ENCODE measurements around the gene MEX3C. TPM values are rescaled to one million over a fixed set of nuclear protein-coding genes. Genes with fewer than 3 reads are reported as not detected.

The MEX3C gene
- total RNA-seq, 1 donor from 2014 or later, result 54.1 TPM

GRCh38 chr18:51170664-51171063 is 26.8 kb downstream of the MEX3C start:
- H3K36me3 Mint-ChIP-seq (ENCODE audit: low read depth, unreplicated experiment), result no peaks in the 10 kb centered on the region
- no peak overlapping the region for H3K27ac Mint-ChIP-seq (ENCODE audit: unreplicated experiment)
- H3K4me1 Mint-ChIP-seq (ENCODE audit: unreplicated experiment), result peaks cover 5% of the 10 kb centered on the region
- H3K9me3 Mint-ChIP-seq (ENCODE audit: unreplicated experiment), result no peaks in the 10 kb centered on the region
- no peak for DNase-seq (ENCODE audit: low spot score)
- no peaks in the 10 kb centered on the region for H3K27me3 Mint-ChIP-seq (ENCODE audit: unreplicated experiment)
- TF ChIP-seq CTCF (IDR thresholded peaks at IDR 0.05; ENCODE audit: unreplicated experiment), result no peak
- no peak overlapping the region for H3K4me3 Mint-ChIP-seq (ENCODE audit: unreplicated experiment)

GRCh38 chr18:51169731-51170130 is 27.8 kb downstream of the MEX3C start:
- no peak overlapping the region for H3K27ac Mint-ChIP-seq (ENCODE audit: unreplicated experiment)

GRCh38 chr18:51168960-51169662 is 28.4 kb downstream of the MEX3C start:
- no peak for DNase-seq (ENCODE audit: low spot score)
- H3K36me3 Mint-ChIP-seq (ENCODE audit: low read depth, unreplicated experiment), result no peaks in the 10 kb centered on the region
- TF ChIP-seq CTCF (IDR thresholded peaks at IDR 0.05; ENCODE audit: unreplicated experiment), result no peak
- H3K4me3 Mint-ChIP-seq (ENCODE audit: unreplicated experiment), result no peak overlapping the region
- peaks cover 2% of the 10 kb centered on the region for H3K27me3 Mint-ChIP-seq (ENCODE audit: unreplicated experiment)
- peaks cover 8% of the 10 kb centered on the region for H3K4me1 Mint-ChIP-seq (ENCODE audit: unreplicated experiment)
- H3K9me3 Mint-ChIP-seq (ENCODE audit: unreplicated experiment), result no peaks in the 10 kb centered on the region
- H3K27ac Mint-ChIP-seq (ENCODE audit: unreplicated experiment), result no peak overlapping the region

More at GRCh38 chr18:51169731-51170130, 27.8 kb downstream of the MEX3C start:
- Mint-ChIP-seq H3K36me3 (ENCODE audit: low read depth, unreplicated experiment) (no peaks in the 10 kb centered on the region), H3K4me3 (ENCODE audit: unreplicated experiment) (no peak overlapping the region), H3K27me3 (ENCODE audit: unreplicated experiment) (peaks cover 2% of the 10 kb centered on the region), H3K9me3 (ENCODE audit: unreplicated experiment) (no peaks in the 10 kb centered on the region), H3K4me1 (ENCODE audit: unreplicated experiment) (peaks cover 6% of the 10 kb centered on the region)
- TF ChIP-seq CTCF (IDR thresholded peaks at IDR 0.05; ENCODE audit: unreplicated experiment), result no peak
- no peak for DNase-seq (ENCODE audit: low spot score)

- TF ChIP-seq CTCF (IDR thresholded peaks at IDR 0.05; ENCODE audit: unreplicated experiment), result no peak
- Mint-ChIP-seq H3K27ac (ENCODE audit: unreplicated experiment) (no peak overlapping the region), H3K4me3 (ENCODE audit: unreplicated experiment) (no peak overlapping the region), H3K27me3 (ENCODE audit: unreplicated experiment) (peaks cover 2% of the 10 kb centered on the region), H3K9me3 (ENCODE audit: unreplicated experiment) (no peaks in the 10 kb centered on the region), H3K36me3 (ENCODE audit: low read depth, unreplicated experiment) (no peaks in the 10 kb centered on the region), H3K4me1 (ENCODE audit: unreplicated experiment) (peaks cover 5% of the 10 kb centered on the region)
- DNase-seq (ENCODE audit: low spot score), result no peak
Observed at GRCh38 chr18:51168026-51168742, 29.3 kb downstream of the MEX3C start.

- H3K36me3 Mint-ChIP-seq (ENCODE audit: low read depth, unreplicated experiment), result no peaks in the 10 kb centered on the region
- H3K4me1 Mint-ChIP-seq (ENCODE audit: unreplicated experiment), result peaks cover 3% of the 10 kb centered on the region
- H3K4me3 Mint-ChIP-seq (ENCODE audit: unreplicated experiment), result no peak overlapping the region
- no peak for DNase-seq (ENCODE audit: low spot score)
- TF ChIP-seq CTCF (IDR thresholded peaks at IDR 0.05; ENCODE audit: unreplicated experiment), result no peak
- H3K27ac Mint-ChIP-seq (ENCODE audit: unreplicated experiment), result no peak overlapping the region
- H3K27me3 Mint-ChIP-seq (ENCODE audit: unreplicated experiment), result peaks cover 3% of the 10 kb centered on the region
- no peaks in the 10 kb centered on the region for H3K9me3 Mint-ChIP-seq (ENCODE audit: unreplicated experiment)
Observed at GRCh38 chr18:51165296-51165695, 32.2 kb downstream of the MEX3C start.

All from endothelial cell (in vitro differentiated cells).